Peyer's patch (tissue), 4 donors: ENCODE results near the gene PTPRN. TPM values are rescaled to one million over a fixed set of nuclear protein-coding genes. Genes with fewer than 3 reads are reported as not detected.

ENCODE experiments used
- DNase-seq, 3 donors: peaks; one replicate each; pipeline ENCODE4 v3.0.0-alpha.2; 2017 to 2019
- H3K27ac ChIP-seq, 4 donors: fragments of 200-600 bp; sonication (generic); one replicate each; pipeline ENCODE4 v1.5.1; 2016 to 2019
- H3K27me3 ChIP-seq, 2 donors: fragments of 200-600 bp; sonication (generic); one replicate each; pipeline ENCODE4 v1.5.1; 2019
- H3K36me3 ChIP-seq, 3 donors: fragments of 200-600 bp; sonication (generic); one replicate each; pipeline ENCODE4 v1.5.1; 2016 to 2019
- H3K4me1 ChIP-seq, 4 donors: fragments of 200-600 bp; sonication (generic); one replicate each; pipeline ENCODE4 v1.5.1; 2016 to 2019
- H3K4me3 ChIP-seq, 4 donors: fragments of 200-600 bp; sonication (generic); 1 replicate in 3 of 4; 2 replicates in 1 of 4; pipeline ENCODE4 v1.5.1; 2016 to 2019; ENCODE audit warnings: mild to moderate bottlenecking in 1 of 4
- H3K9me3 ChIP-seq, 4 donors: fragments of 200-600 bp; sonication (generic); one replicate each; pipeline ENCODE4 v1.5.1; 2016 to 2019; ENCODE audit warnings: mild to moderate bottlenecking in 1 of 4
- POLR2A ChIP-seq, 2 donors: fragments of 450-650 bp; IDR thresholded peaks; one replicate each; pipeline ENCODE4 v1.5.1; 2017; ENCODE audit warnings: antibody characterized with exemption in 2 of 2, mild to moderate bottlenecking in 2 of 2, moderate library complexity in 2 of 2
- total RNA-seq, 4 donors: library from RNA; depleted of rRNA; stranded (reverse); fragments of >200 nt; gene quantifications; one replicate each; pipeline ENCODE4 v1.1.0, GENCODE V29; 2016
- TF ChIP-seq, protein P1 (sequence below), 6 experiments: fragments of 450-650 bp in 4 of 6; fragments of 200-600 bp in 2 of 6; sonication (generic) in 1 of 6; IDR thresholded peaks; one replicate each; pipeline ENCODE4 v1.5.1; 2017 to 2019; ENCODE audit warnings: antibody characterized with exemption in 6 of 6, mild to moderate bottlenecking in 3 of 6, moderate library complexity in 1 of 6

PTPRN gene
- total RNA-seq, 4 donors from 2014 or later: 0.88 to 4.9 (median 2.3) TPM; not detected in 1

DNA sequence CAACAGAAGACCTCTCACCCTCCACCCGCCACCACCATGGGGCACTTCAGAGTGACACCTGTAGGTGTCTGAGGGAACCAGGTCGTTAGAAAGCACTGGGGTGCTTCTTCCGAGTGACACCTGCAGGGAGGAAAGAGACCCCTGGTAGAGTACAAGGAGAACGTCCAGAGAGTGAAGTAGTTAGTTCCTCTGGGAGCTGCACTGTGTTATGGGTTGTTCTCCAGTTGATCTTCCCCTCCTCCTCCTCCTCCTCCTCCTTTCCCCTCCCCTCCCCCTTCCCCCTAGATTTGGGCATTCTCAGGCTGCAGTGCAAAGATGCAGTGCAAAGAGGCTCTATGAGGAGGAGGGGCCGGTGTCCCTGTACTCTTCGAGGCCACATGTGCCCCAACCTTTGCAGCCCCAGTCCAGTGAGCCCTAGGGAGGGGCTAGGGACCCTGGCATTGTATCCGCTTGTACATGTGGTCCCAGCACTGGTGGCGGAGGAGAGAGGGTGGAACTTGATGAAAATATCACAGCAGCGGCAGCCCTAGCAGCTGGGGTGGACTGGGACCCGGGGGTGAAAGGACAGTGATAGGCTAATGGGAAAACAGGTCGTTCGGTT lies 29.2 kb downstream of the PTPRN start:
- H3K27me3 ChIP-seq: no peaks in the 10 kb centered on the region
- peak overlapping the region; percentile 93 to 99 (median 97) for H3K27ac ChIP-seq
- no peak for DNase-seq
- TF ChIP-seq, protein P1, sequence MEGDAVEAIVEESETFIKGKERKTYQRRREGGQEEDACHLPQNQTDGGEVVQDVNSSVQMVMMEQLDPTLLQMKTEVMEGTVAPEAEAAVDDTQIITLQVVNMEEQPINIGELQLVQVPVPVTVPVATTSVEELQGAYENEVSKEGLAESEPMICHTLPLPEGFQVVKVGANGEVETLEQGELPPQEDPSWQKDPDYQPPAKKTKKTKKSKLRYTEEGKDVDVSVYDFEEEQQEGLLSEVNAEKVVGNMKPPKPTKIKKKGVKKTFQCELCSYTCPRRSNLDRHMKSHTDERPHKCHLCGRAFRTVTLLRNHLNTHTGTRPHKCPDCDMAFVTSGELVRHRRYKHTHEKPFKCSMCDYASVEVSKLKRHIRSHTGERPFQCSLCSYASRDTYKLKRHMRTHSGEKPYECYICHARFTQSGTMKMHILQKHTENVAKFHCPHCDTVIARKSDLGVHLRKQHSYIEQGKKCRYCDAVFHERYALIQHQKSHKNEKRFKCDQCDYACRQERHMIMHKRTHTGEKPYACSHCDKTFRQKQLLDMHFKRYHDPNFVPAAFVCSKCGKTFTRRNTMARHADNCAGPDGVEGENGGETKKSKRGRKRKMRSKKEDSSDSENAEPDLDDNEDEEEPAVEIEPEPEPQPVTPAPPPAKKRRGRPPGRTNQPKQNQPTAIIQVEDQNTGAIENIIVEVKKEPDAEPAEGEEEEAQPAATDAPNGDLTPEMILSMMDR (IDR thresholded peaks at IDR 0.05): peak in 5 of 6 experiments; percentile 13 to 45 (median 24)
- TF ChIP-seq POLR2A (IDR thresholded peaks at IDR 0.05): no peak
- H3K4me1 ChIP-seq: peaks cover 0 to 30% (median 9%) of the 10 kb centered on the region in 4 donors
- peak overlapping the region; percentile 71 to 77 (median 74) for H3K4me3 ChIP-seq
- no peaks in the 10 kb centered on the region for H3K9me3 ChIP-seq
- peaks cover 0 to 41% (median 0%) of the 10 kb centered on the region in 3 donors for H3K36me3 ChIP-seq

DNA sequence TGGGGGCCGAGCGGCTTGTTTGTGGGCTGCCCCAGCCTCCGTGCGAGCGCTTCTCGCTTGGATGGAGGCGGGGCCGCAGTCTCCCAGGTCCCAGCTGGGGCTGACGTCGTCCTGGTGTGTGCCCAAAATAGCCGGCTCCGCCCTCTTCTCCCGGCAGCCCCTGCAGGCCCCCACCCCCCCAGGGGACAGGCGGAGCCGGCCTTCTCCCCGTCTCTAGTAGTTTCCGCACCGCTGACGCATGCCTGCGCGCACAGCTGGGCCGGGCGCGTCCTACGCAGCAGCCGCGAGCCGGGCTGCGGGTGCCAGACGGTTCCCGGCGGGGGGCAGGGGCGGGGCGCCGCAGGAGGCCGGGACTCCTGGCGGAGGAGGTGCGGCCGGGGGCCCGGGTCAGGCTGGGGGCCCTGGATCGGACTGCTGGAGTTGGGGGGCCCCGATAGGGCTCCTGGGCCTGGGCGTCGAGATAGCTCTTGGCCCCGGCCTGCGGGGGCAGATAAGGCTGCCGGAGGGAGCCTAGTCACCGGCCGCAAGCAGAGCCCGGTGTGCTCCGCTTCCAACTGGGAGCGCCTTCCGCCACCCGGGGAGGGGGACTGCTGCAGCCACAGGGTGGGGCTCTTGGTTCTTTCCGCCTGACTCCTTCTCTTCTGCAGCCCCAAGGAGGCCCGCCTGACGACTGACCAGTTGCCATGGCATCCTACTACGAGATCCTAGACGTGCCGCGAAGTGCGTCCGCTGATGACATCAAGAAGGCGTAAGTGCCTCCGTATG lies 29.9 kb downstream of the PTPRN start, which contains the start of gene DNAJB2:
DNAJB2 (plus strand) TSS at position 216 of the 765 bp plus-strand sequence; CDS start at position 684, 468 bp downstream.
- Histone ChIP-seq H3K27me3 (no peaks in the 10 kb centered on the region), H3K4me3 (peak within 1 kb of the TSS; percentile 71 to 77 (median 74)), H3K4me1 (peaks cover 0 to 30% (median 9%) of the 10 kb centered on the region in 4 donors), H3K36me3 (peaks cover 0 to 35% (median 0%) of the 10 kb centered on the region in 3 donors), H3K9me3 (no peaks in the 10 kb centered on the region), H3K27ac (peak within 1 kb of the TSS; percentile 93 to 99 (median 97))
- TF ChIP-seq, protein P1 (IDR thresholded peaks at IDR 0.05): no peak
- TF ChIP-seq POLR2A (IDR thresholded peaks at IDR 0.05): peak; percentile 90 to 94
- peak; percentile 98 to 100 (median 99) for DNase-seq

DNA sequence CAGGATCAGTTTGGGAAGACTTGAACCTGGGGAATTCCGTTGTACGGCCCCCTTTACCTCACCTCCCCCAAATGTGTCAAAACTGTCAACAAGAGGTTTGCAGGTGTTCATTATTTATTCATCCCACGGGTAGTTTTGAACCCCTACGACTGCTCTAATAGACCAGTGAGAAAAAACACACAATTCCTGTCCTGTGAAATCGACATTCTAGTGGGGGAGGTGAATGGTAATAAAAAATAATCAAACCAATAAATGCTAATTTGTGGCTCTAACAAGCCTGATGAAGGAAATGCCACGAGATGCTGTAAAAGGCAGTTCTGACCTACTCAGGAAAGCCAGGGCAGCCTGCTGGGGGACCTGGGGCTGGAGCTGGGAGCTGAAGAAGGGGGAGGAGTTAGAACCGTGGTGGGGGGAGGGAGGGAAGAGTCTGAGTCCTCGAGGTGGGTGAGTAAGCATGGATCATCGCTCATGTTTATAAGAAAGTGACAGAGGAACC lies 30.5 kb downstream of the PTPRN start:
- peak overlapping the region; percentile 71 to 77 (median 74) for H3K4me3 ChIP-seq
- peaks cover 0 to 30% (median 9%) of the 10 kb centered on the region in 4 donors for H3K4me1 ChIP-seq
- TF ChIP-seq, protein P1 (IDR thresholded peaks at IDR 0.05): no peak
- TF ChIP-seq POLR2A (IDR thresholded peaks at IDR 0.05): no peak

DNA sequence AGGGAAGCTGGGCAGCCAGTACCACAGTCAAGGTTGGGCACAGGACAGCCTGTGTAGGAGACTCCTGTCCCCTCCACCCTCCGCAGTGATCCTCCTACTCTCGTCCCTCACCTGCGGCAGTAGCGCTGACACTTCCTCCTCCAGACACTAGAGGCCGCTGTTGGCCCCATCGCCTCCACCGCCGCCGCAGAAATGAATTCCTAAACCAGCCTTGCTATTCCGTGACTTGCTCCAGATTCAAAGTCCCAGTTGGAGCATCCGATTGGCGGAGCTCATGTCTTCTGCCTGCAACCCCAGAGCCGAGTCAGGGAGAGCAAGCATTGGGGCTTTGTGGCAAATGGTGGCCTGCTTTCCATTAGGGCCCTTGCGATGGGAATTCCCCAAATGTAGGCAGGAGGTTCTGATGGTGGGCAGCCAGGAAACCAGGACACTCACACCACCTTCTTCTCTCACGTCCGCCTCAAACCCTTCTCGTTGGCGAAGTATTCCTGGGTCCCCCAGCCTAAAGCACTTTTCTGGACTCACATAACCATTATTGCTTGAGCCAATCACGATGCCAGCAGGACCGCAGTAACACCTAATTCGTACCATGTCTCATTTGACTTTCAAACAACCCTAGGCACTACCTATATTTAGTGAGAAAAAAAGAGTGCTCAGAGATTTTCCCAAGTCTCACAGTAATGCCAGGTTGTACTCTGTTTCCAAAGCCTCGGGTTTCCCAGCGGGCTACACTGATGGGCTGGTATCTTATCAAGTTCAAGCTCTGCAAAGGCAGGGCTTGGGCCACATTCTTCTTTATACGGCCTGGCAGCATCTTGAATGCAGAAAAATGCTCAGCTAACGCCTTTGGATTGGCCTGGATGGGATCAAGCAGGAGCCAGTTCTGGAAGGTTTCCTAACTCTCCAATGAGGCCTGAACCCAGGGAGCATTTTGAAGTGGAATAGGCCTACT lies 31.2 kb downstream of the PTPRN start:
- H3K27me3 ChIP-seq: no peaks in the 10 kb centered on the region
- TF ChIP-seq POLR2A (IDR thresholded peaks at IDR 0.05): no peak
- TF ChIP-seq, protein P1 (IDR thresholded peaks at IDR 0.05): peak; percentile 94 to 99 (median 96)
- peaks cover 0 to 30% (median 9%) of the 10 kb centered on the region in 4 donors for H3K4me1 ChIP-seq
- H3K4me3 ChIP-seq: peak overlapping the region; percentile 18 to 77 (median 32)
- no peaks in the 10 kb centered on the region for H3K9me3 ChIP-seq
- H3K27ac ChIP-seq: peak overlapping the region; percentile 93 to 99 (median 97)
- peaks cover 0 to 21% (median 0%) of the 10 kb centered on the region in 3 donors for H3K36me3 ChIP-seq
- peak; percentile 76 to 90 (median 88) for DNase-seq

More for the DNA sequence above, 30.5 kb downstream of the PTPRN start:
- H3K36me3 ChIP-seq: peaks cover 0 to 28% (median 0%) of the 10 kb centered on the region in 3 donors
- DNase-seq: no peak
- H3K27me3 ChIP-seq: no peaks in the 10 kb centered on the region
- peak overlapping the region; percentile 93 to 99 (median 97) for H3K27ac ChIP-seq
- no peaks in the 10 kb centered on the region for H3K9me3 ChIP-seq
